MM.1S (cell line): Measurements from ENCODE around the gene PEX16.

Experiments
- CTCF ChIP-seq: fragments of 300-600 bp; sonication (generic); IDR thresholded peaks from 2 replicates; pipeline ENCODE4 v1.5.1; 2016; ENCODE audit warnings: antibody characterized with exemption, low read length, mixed read lengths
- EZH2 ChIP-seq: fragments of 300-600 bp; sonication (generic); optimal IDR thresholded peaks from 2 replicates; pipeline ENCODE3; 2017; ENCODE audit warnings: low read depth, mild to moderate bottlenecking, antibody characterized with exemption, low read length, mixed read lengths
- EZH2phosphoT487 ChIP-seq: fragments of 300-600 bp; sonication (generic); IDR thresholded peaks from 2 replicates; pipeline ENCODE4 v1.6.1; 2018; ENCODE audit warnings: antibody characterized with exemption, low read length

- no peak for TF ChIP-seq EZH2
- no peak for TF ChIP-seq CTCF
- no peak for TF ChIP-seq EZH2phosphoT487
Measured at GRCh38 chr11:45918962-45919675, 1.4 kb upstream of the PEX16 start.
